K562 (cell line): ENCODE results near the gene CHTF8. TPM values are rescaled to one million over a fixed set of nuclear protein-coding genes. Genes with fewer than 3 reads are reported as not detected.

Experiments used
- ATAC-seq: fragments of 200-7000 bp; cut with Tn5 transposase; 3 replicates; pipeline ENCODE4 v1.9.1; 2020; ENCODE audit warnings: moderate library complexity
- BruUV-seq: library from RNA; stranded (reverse); fragments of 400-500 nt; replicated peaks from 2 replicates; lab custom pipeline; 2021; lab: Mats Ljungman, UMichigan
- CTCF ChIA-PET: fragments of 300-600 bp; formaldehyde crosslinking; extraction: SDS; loops from one replicate; lab custom pipeline; 2021; ENCODE audit warnings: low intra/inter-chr PET ratio; lab: Yijun Ruan, JAX
- POLR2A ChIA-PET: fragments of 300-600, 350-650 bp; sonication (Branson Sonifier 250); formaldehyde crosslinking; extraction: SDS; loops from one replicate; lab custom pipeline; 2021; ENCODE audit warnings: antibody characterized with exemption, inconsistent platforms; lab: Yijun Ruan, JAX
- DNase-seq, 4 experiments: peaks; one replicate each; pipeline versions ENCODE4 v3.0.0 to v3.0.0-alpha.2; 2011 to 2018; ENCODE audit warnings: low spot score in 3 of 4, mixed read lengths in 3 of 4; ENCODE audit errors: extremely low read depth in 1 of 4
- FAIRE-seq: peaks from 2 replicates; lab custom pipeline; 2011; peaks lifted over from hg19 to GRCh38; lab: Jason Lieb, UNC
- H2AFZ ChIP-seq: 2 replicates; pipeline ENCODE4 v1.6.0; 2011; ENCODE audit warnings: low read depth, low read length, control low read depth, inconsistent platforms
- H3K27ac ChIP-seq: fragments of 200-600 bp; 3 replicates; pipeline ENCODE4 v1.8.0; 2011; ENCODE audit warnings: low read depth, mild to moderate bottlenecking, control low read depth, inconsistent platforms, low read length, moderate library complexity, mixed read lengths; ENCODE audit errors: extremely low read depth
- H3K27me3 ChIP-seq, 2 experiments: fragments of 300-600 bp in 1 of 2; 2 replicates in 1 of 2; 3 replicates in 1 of 2; pipeline versions ENCODE4 v1.6.0 to v1.8.0; 2011; ENCODE audit warnings: inconsistent platforms in 2 of 2, low read length in 2 of 2, mild to moderate bottlenecking in 1 of 2, mixed read lengths in 1 of 2, moderate library complexity in 1 of 2; ENCODE audit not compliant: control insufficient read depth in 2 of 2, insufficient read depth in 2 of 2
- H3K36me3 ChIP-seq: fragments of 300-600 bp; 3 replicates; pipeline ENCODE4 v1.8.0; 2011; ENCODE audit warnings: mild to moderate bottlenecking, low read length, inconsistent platforms; ENCODE audit not compliant: control insufficient read depth, insufficient read depth
- H3K4me1 ChIP-seq, 2 experiments: fragments of 200-600 bp in 1 of 2; replicated peaks in 1 of 2; 2 replicates in 1 of 2; 3 replicates in 1 of 2; pipeline versions ENCODE4 v1.5.1 to v1.8.0; 2011; ENCODE audit warnings: inconsistent platforms in 2 of 2, low read length in 2 of 2, mild to moderate bottlenecking in 1 of 2, mixed read lengths in 1 of 2, moderate library complexity in 1 of 2; ENCODE audit not compliant: control insufficient read depth in 2 of 2, insufficient read depth in 2 of 2
- H3K4me2 ChIP-seq: 2 replicates; pipeline ENCODE4 v1.6.1; 2011; ENCODE audit warnings: low read length, control low read depth, inconsistent platforms, mixed read lengths; ENCODE audit not compliant: insufficient read depth
- H3K4me3 ChIP-seq: fragments of 200-600 bp; sonication (generic), shearing (Covaris generic); 2 replicates; pipeline ENCODE4 v1.5.1; 2016; ENCODE audit warnings: control low read depth, inconsistent platforms
- H3K79me2 ChIP-seq: fragments of 200-600 bp; 3 replicates; pipeline ENCODE4 v1.8.0; 2011; ENCODE audit warnings: low read length, inconsistent platforms; ENCODE audit not compliant: control insufficient read depth, insufficient read depth
- H3K9ac ChIP-seq, 2 experiments: 2 replicates each; pipeline versions ENCODE4 v1.6.0 to v1.6.1; 2011; ENCODE audit warnings: low read depth in 2 of 2, low read length in 2 of 2, control low read depth in 1 of 2, inconsistent platforms in 1 of 2, mild to moderate bottlenecking in 1 of 2, mixed read lengths in 1 of 2; ENCODE audit not compliant: insufficient read depth in 1 of 2
- H3K9me1 ChIP-seq: one replicate; pipeline ENCODE4 v1.6.0; 2011; ENCODE audit warnings: inconsistent platforms, mild to moderate bottlenecking, low read length, moderate library complexity; ENCODE audit not compliant: control insufficient read depth, insufficient read depth
- H3K9me3 ChIP-seq: replicated peaks from 2 replicates; pipeline ENCODE4 v1.5.1; 2011; ENCODE audit warnings: low read depth, low read length, inconsistent platforms; ENCODE audit not compliant: control insufficient read depth, insufficient read depth
- H4K20me1 ChIP-seq: replicated peaks from 2 replicates; pipeline ENCODE4 v1.6.1; 2011; ENCODE audit warnings: low read length, inconsistent platforms, mixed read lengths; ENCODE audit not compliant: control insufficient read depth, insufficient read depth
- POLR2G ChIP-seq: fragments of 200-400 bp; formaldehyde crosslinking; IDR thresholded peaks from 2 replicates; pipeline ENCODE4 v1.6.1; 2017; ENCODE audit warnings: low read depth, mild to moderate bottlenecking, antibody characterized with exemption, low read length, moderate library complexity
- RBM22 ChIP-seq: fragments of 200-400 bp; formaldehyde crosslinking; IDR thresholded peaks from 2 replicates; pipeline ENCODE4 v1.6.1; 2018; ENCODE audit warnings: low read length, low read depth; ENCODE audit not compliant: poor library complexity, severe bottlenecking
- RFX1 ChIP-seq: fragments of 450-650 bp; IDR thresholded peaks from 2 replicates; pipeline ENCODE4 v1.6.1; 2016; ENCODE audit warnings: mild to moderate bottlenecking, moderate library complexity
- TCF7L2 ChIP-seq: fragments of 150-350 bp; IDR thresholded peaks from 2 replicates; pipeline ENCODE4 v1.6.1; 2016; ENCODE audit warnings: low read depth, mild to moderate bottlenecking, low read length, moderate library complexity
- WGBS: fragments of 100-300 bp; shearing (Covaris generic); methylation state at CpG from one replicate; pipeline ENCODE4 v1.1.6; 2016; ENCODE audit warnings: low coverage, mixed read lengths; ENCODE audit not compliant: insufficient coverage; ENCODE audit errors: missing lambda C conversion rate; 5-methylcytosine and 5-hydroxymethylcytosine counted together
- in situ Hi-C: fragments of 300-500 bp; cut with MboI; formaldehyde crosslinking; loops from 4 replicates; pipeline ENCODE4 v1.15.0; 2018; ENCODE audit warnings: inconsistent platforms, mixed read lengths
- intact Hi-C: fragments of 100-400 bp; cut with micrococcal nuclease; formaldehyde crosslinking; loops from 2 replicates; pipeline ENCODE4 v1.14.2; 2022
- polyA plus RNA-seq, 8 experiments: library from polyadenylated mRNA; depleted of rRNA in 4 of 8; stranded (reverse) in 5 of 8; unstranded in 3 of 8; fragments of >200 nt; fragmentation: Nextera tagmentation in 2 of 8; fragmentation: Illumina TruSeq in 1 of 8; extraction: Ambion mirVana in 2 of 8; extraction: Trizol in 1 of 8; gene quantifications; 2 replicates each; pipeline versions ENCODE4 v1.2.1 to v1.2.3, GENCODE V29; 2011 to 2014; ENCODE audit warnings: inconsistent platforms in 1 of 8, missing spikeins in 1 of 8
- total RNA-seq, 7 experiments: library from RNA; depleted of rRNA in 6 of 7; stranded (reverse); fragments of >200 nt in 6 of 7; fragmentation: Illumina TruSeq in 2 of 7; extraction: Trizol in 2 of 7; gene quantifications; 2 replicates each; pipeline versions ENCODE4 v1.2.1 to v1.2.3, GENCODE V29; 2011 to 2021; ENCODE audit warnings: low replicate concordance in 1 of 7
- TF ChIP-seq, protein P1 (sequence below): fragments of 250-450 bp; sonication (Bioruptor Pico); IDR thresholded peaks from 2 replicates; pipeline ENCODE4 v1.4.0; 2020; ENCODE audit warnings: mild to moderate bottlenecking
- TF ChIP-seq, protein P2 (sequence below): fragments of 450-650 bp; IDR thresholded peaks from 2 replicates; pipeline ENCODE4 v1.6.1; 2016; ENCODE audit warnings: low read depth, mild to moderate bottlenecking, moderate library complexity

Gene CHTF8
- total and polyA plus RNA-seq, 9 of the 15 experiments (the other 6 are each of a cell fraction or from before 2014, with no cell fraction given), result 20.2 to 199 (median 108) TPM

DNA sequence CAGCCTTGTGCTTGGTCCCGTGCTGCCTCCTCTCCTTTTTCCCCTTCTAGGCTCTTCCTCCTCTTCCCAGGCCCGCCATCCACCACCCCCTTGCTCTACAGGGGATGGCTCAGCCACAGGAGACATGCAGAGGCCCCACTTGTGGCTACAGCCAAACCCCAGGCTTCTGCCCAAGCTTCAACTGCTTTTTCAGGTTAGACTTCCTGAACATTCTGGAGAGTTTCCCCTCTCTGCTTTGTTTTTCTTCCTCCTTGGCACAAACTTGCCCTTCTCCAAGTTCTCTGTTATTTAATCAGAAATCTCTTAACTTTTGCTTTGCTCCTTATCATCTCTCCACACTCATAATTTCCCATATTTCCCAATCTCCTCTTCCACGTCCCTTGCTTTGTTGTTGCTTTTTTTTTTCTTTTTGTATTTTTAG is 45.2 kb downstream of the CHTF8 start:
- in situ Hi-C loops, result no loop called here
- H3K9me1 ChIP-seq, result peaks cover 4% of the 10 kb centered on the region

More for the DNA sequence above, 45.2 kb downstream of the CHTF8 start:
- Histone ChIP-seq H3K27ac (no peak overlapping the region), H3K27me3 (peaks cover 10 to 21% of the 10 kb centered on the region in 2 experiments), H2AFZ (no peak overlapping the region), H3K4me3 (no peak overlapping the region), H3K4me1 (peaks cover 11 to 13% of the 10 kb centered on the region in 2 experiments), H3K79me2 (no peaks in the 10 kb centered on the region), H3K36me3 (no peaks in the 10 kb centered on the region), H3K9me3 (no peaks in the 10 kb centered on the region), H4K20me1 (0 out of 2 replicates have a peak, but pooled peaks cover 10% of the 10 kb centered on the region), H3K9ac (no peak overlapping the region), H3K4me2 (no peak overlapping the region)
- ATAC-seq (no peak), DNase-seq (no peak), FAIRE-seq (no peak)
- intact Hi-C loops, result no loop called here
- BruUV-seq, result no TSS peak
- ChIA-PET CTCF (no interaction called here), POLR2A (no interaction called here)
- TF ChIP-seq RBM22 (no peak), RFX1 (no peak), POLR2G (no peak), TCF7L2 (no peak)
- TF ChIP-seq, protein P1, sequence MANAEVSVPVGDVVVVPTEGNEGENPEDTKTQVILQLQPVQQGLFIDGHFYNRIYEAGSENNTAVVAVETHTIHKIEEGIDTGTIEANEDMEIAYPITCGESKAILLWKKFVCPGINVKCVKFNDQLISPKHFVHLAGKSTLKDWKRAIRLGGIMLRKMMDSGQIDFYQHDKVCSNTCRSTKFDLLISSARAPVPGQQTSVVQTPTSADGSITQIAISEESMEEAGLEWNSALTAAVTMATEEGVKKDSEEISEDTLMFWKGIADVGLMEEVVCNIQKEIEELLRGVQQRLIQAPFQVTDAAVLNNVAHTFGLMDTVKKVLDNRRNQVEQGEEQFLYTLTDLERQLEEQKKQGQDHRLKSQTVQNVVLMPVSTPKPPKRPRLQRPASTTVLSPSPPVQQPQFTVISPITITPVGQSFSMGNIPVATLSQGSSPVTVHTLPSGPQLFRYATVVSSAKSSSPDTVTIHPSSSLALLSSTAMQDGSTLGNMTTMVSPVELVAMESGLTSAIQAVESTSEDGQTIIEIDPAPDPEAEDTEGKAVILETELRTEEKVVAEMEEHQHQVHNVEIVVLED, result no peak
- TF ChIP-seq, protein P2, sequence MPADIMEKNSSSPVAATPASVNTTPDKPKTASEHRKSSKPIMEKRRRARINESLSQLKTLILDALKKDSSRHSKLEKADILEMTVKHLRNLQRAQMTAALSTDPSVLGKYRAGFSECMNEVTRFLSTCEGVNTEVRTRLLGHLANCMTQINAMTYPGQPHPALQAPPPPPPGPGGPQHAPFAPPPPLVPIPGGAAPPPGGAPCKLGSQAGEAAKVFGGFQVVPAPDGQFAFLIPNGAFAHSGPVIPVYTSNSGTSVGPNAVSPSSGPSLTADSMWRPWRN, result no peak
- WGBS, result 31% methylated on average over 3 of the region's 3 CpGs
